Mesendoderm (in vitro differentiated cells): ENCODE measurements around the gene BICDL1. TPM values are rescaled to one million over a fixed set of nuclear protein-coding genes. Genes with fewer than 3 reads are reported as not detected.

Experiments
- small RNA-seq: library from polyadenylated mRNA; stranded (forward); fragments of <200 nt; extraction: miRNeasy Mini kit (QIAGEN cat#:217004); gene quantifications from one replicate; pipeline ENCODE3, GENCODE V24; 2013; ENCODE audit not compliant: insufficient read depth

The BICDL1 gene

Small RNA genes within 50 kb of the gene (small RNA-seq; reads per million reads assigned to genes)
- not detected for gene AC004812.1
